ENCODE data around the gene KRT85.

Gene KRT85

DNA sequence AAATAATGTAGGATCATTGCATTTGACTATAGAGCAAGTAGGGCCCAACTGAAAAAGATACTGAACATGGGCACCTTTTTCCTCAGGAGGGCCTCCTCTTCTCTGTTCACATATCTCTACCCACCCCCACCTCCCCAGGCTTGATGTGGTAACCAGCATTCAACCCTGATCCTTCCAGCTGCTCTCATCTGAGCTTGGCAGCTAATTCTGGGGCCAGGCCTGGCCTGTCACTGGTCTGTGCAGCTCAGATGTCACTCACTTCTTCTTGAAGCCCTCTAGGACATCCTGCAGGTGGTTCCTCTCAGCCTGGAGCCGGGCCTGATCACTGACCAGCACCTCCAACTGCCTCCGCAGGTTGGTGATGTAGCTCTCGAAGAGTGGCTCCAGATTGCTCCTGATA is 16.1 kb upstream of the KRT85 start:
- H3K9ac ChIP-seq (ENCODE audit: low read length), result no peak overlapping the region
- no peaks in the 10 kb centered on the region for H3K36me3 ChIP-seq (ENCODE audit: control insufficient read depth in 1 of 2, insufficient read depth in 2 of 2, low read depth in 1 of 2, low read length in 2 of 2)
- H3K27ac ChIP-seq (ENCODE audit: low read length, poor library complexity, severe bottlenecking), result no peak overlapping the region
- no peak overlapping the region for H4K8ac ChIP-seq (ENCODE audit: low read length)
- no peak overlapping the region for H3K23ac ChIP-seq (ENCODE audit: low read length in 2 of 2)
- no peak overlapping the region for H2BK12ac ChIP-seq (ENCODE audit: low read length in 2 of 2)
- H2AK5ac ChIP-seq (ENCODE audit: low read length, severe bottlenecking), result no peak overlapping the region
- no peak for DNase-seq
- no peak overlapping the region for H3K14ac ChIP-seq (ENCODE audit: low read length in 2 of 2)
- no peaks in the 10 kb centered on the region for H3K9me3 ChIP-seq (ENCODE audit: control insufficient read depth, low read length)
- no peak overlapping the region for H3K18ac ChIP-seq (ENCODE audit: low read depth in 1 of 2, low read length in 2 of 2)
- H3K27me3 ChIP-seq (ENCODE audit: control insufficient read depth in 1 of 2, insufficient read depth in 1 of 2, low read length in 2 of 2), result peaks cover 68 to 80% of the 10 kb centered on the region in 2 experiments
- H3K4me3 ChIP-seq (ENCODE audit: insufficient read depth in 1 of 2, low read depth in 1 of 2, low read length in 2 of 2), result no peak overlapping the region
- H2BK15ac ChIP-seq (ENCODE audit: low read depth, poor library complexity, severe bottlenecking), result no peak overlapping the region
- no peak overlapping the region for H2AFZ ChIP-seq (ENCODE audit: low read depth, low read length)
- H3K4me1 ChIP-seq (ENCODE audit: control insufficient read depth, insufficient read depth, low read depth, low read length), result no peaks in the 10 kb centered on the region
- no peak overlapping the region for H3K4me2 ChIP-seq (ENCODE audit: low read length, poor library complexity, severe bottlenecking)
- no peak overlapping the region for H2BK5ac ChIP-seq (ENCODE audit: low read depth, low read length, poor library complexity, severe bottlenecking)
- H3K4ac ChIP-seq (ENCODE audit: low read depth in 1 of 2, low read length in 2 of 2), result no peak overlapping the region
- H3K79me1 ChIP-seq (replicated peaks; ENCODE audit: low read length, poor library complexity, severe bottlenecking), result no peaks in the 10 kb centered on the region
- WGBS, result 80% methylated on average over 3 of the region's 3 CpGs
- H4K91ac ChIP-seq (ENCODE audit: low read length), result no peak overlapping the region
- H2BK120ac ChIP-seq (ENCODE audit: low read depth, low read length), result no peak overlapping the region

DNA sequence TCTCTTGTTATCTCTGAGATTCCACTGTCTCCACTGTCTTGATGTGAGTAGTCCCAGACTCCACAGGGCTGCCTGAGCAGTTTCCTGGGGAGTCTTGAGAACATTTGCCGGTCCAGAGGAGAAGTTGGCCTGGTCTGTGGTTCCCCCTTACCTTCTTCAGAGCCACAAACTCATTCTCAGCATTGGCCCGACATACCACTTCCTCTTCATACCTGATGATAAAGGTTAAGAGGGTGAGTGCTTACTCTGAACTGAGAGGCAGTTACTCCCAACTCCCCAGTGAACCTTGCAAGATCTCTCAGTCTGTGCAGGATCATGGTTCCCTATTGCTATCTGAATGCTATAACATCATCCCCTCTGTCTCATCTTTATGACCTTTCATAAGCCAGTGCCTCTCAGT is 15.6 kb upstream of the KRT85 start:
- Histone ChIP-seq H3K14ac (ENCODE audit: low read length in 2 of 2) (no peak overlapping the region), H3K4ac (ENCODE audit: low read depth in 1 of 2, low read length in 2 of 2) (no peak overlapping the region), H3K9me3 (ENCODE audit: control insufficient read depth, low read length) (no peaks in the 10 kb centered on the region), H3K27ac (ENCODE audit: low read length, poor library complexity, severe bottlenecking) (no peak overlapping the region), H3K23ac (ENCODE audit: low read length in 2 of 2) (no peak overlapping the region), H2BK15ac (ENCODE audit: low read depth, poor library complexity, severe bottlenecking) (no peak overlapping the region), H2BK5ac (ENCODE audit: low read depth, low read length, poor library complexity, severe bottlenecking) (no peak overlapping the region), H3K9ac (ENCODE audit: low read length) (no peak overlapping the region), H4K8ac (ENCODE audit: low read length) (no peak overlapping the region), H2AFZ (ENCODE audit: low read depth, low read length) (no peak overlapping the region), H3K4me1 (ENCODE audit: control insufficient read depth, insufficient read depth, low read depth, low read length) (no peaks in the 10 kb centered on the region), H4K91ac (ENCODE audit: low read length) (no peak overlapping the region), H3K27me3 (ENCODE audit: control insufficient read depth in 1 of 2, insufficient read depth in 1 of 2, low read length in 2 of 2) (peaks cover 64 to 80% of the 10 kb centered on the region in 2 experiments), H3K4me3 (ENCODE audit: insufficient read depth in 1 of 2, low read depth in 1 of 2, low read length in 2 of 2) (no peak overlapping the region), H2AK5ac (ENCODE audit: low read length, severe bottlenecking) (no peak overlapping the region), H2BK12ac (ENCODE audit: low read length in 2 of 2) (no peak overlapping the region), H3K36me3 (ENCODE audit: control insufficient read depth in 1 of 2, insufficient read depth in 2 of 2, low read depth in 1 of 2, low read length in 2 of 2) (no peaks in the 10 kb centered on the region), H3K4me2 (ENCODE audit: low read length, poor library complexity, severe bottlenecking) (no peak overlapping the region), H2BK120ac (ENCODE audit: low read depth, low read length) (no peak overlapping the region), H3K79me1 (replicated peaks; ENCODE audit: low read length, poor library complexity, severe bottlenecking) (no peaks in the 10 kb centered on the region), H3K18ac (ENCODE audit: low read depth in 1 of 2, low read length in 2 of 2) (no peak overlapping the region)
- whole genome bisulfite sequencing, result 82% methylated on average over 2 of the region's 2 CpGs
- no peak for DNase-seq

DNA sequence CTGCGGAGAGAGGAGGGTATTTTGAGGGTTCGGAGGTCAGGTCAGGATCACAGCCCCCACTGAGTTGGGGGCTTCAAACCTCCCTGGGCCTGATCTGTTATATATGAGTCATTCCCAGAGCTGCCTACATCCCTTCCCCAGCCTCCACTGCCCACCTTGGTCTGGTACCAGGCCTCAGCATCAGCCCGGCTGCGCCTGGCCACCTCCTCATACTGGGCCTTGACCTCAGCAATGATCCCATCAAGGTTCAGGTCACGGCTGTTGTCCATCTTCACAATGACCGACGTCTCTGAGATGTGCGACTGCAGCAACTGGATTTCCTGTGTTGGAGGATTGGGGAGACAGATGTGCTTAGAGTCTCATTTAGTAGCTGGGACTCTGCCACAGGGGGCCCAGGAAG is 13.9 kb upstream of the KRT85 start:
- Histone ChIP-seq H3K36me3 (ENCODE audit: control insufficient read depth in 1 of 2, insufficient read depth in 2 of 2, low read depth in 1 of 2, low read length in 2 of 2) (no peaks in the 10 kb centered on the region), H3K79me1 (replicated peaks; ENCODE audit: low read length, poor library complexity, severe bottlenecking) (no peaks in the 10 kb centered on the region), H2AFZ (ENCODE audit: low read depth, low read length) (no peak overlapping the region), H3K4me1 (ENCODE audit: control insufficient read depth, insufficient read depth, low read depth, low read length) (peaks cover 1% of the 10 kb centered on the region), H3K18ac (ENCODE audit: low read depth in 1 of 2, low read length in 2 of 2) (no peak overlapping the region), H3K4me2 (ENCODE audit: low read length, poor library complexity, severe bottlenecking) (no peak overlapping the region), H4K91ac (ENCODE audit: low read length) (no peak overlapping the region), H4K8ac (ENCODE audit: low read length) (no peak overlapping the region), H3K9ac (ENCODE audit: low read length) (no peak overlapping the region), H2BK15ac (ENCODE audit: low read depth, poor library complexity, severe bottlenecking) (no peak overlapping the region), H2BK5ac (ENCODE audit: low read depth, low read length, poor library complexity, severe bottlenecking) (no peak overlapping the region), H2BK12ac (ENCODE audit: low read length in 2 of 2) (no peak overlapping the region), H3K27me3 (ENCODE audit: control insufficient read depth in 1 of 2, insufficient read depth in 1 of 2, low read length in 2 of 2) (peaks cover 72 to 81% of the 10 kb centered on the region in 2 experiments), H2BK120ac (ENCODE audit: low read depth, low read length) (no peak overlapping the region), H3K14ac (ENCODE audit: low read length in 2 of 2) (no peak overlapping the region), H2AK5ac (ENCODE audit: low read length, severe bottlenecking) (no peak overlapping the region), H3K4me3 (ENCODE audit: insufficient read depth in 1 of 2, low read depth in 1 of 2, low read length in 2 of 2) (no peak overlapping the region), H3K23ac (ENCODE audit: low read length in 2 of 2) (no peak overlapping the region), H3K9me3 (ENCODE audit: control insufficient read depth, low read length) (no peaks in the 10 kb centered on the region), H3K27ac (ENCODE audit: low read length, poor library complexity, severe bottlenecking) (no peak overlapping the region), H3K4ac (ENCODE audit: low read depth in 1 of 2, low read length in 2 of 2) (no peak overlapping the region)
- no peak for DNase-seq
- WGBS, result 85% methylated on average over 6 of the region's 8 CpGs

DNA sequence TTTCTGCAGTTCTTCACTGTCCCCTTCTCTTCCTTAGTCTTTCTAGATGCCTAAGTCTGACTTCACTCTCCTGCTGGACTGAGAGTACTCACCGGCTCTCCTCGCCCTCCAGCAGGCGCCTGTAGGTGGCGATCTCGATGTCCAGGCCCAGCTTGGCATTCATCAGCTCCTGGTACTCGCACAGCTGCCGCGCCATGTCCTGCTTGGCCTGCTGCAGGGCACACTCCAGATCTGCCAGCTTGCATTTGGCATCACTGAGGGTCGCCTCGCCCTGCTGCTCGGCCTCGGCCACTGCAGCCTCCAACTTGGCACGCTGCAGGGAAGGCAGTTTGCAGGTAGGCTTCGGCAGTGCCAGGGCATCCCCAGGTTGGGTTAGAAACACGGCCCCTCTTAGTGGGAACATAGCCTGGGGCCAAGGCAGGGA is 13.0 kb upstream of the KRT85 start:
- Histone ChIP-seq H2BK5ac (ENCODE audit: low read depth, low read length, poor library complexity, severe bottlenecking) (no peak overlapping the region), H2BK12ac (ENCODE audit: low read length in 2 of 2) (no peak overlapping the region), H3K4me2 (ENCODE audit: low read length, poor library complexity, severe bottlenecking) (no peak overlapping the region), H3K79me1 (replicated peaks; ENCODE audit: low read length, poor library complexity, severe bottlenecking) (no peaks in the 10 kb centered on the region), H3K27ac (ENCODE audit: low read length, poor library complexity, severe bottlenecking) (no peak overlapping the region), H2BK120ac (ENCODE audit: low read depth, low read length) (no peak overlapping the region), H2AK5ac (ENCODE audit: low read length, severe bottlenecking) (no peak overlapping the region), H3K4ac (ENCODE audit: low read depth in 1 of 2, low read length in 2 of 2) (no peak overlapping the region), H4K8ac (ENCODE audit: low read length) (no peak overlapping the region), H2BK15ac (ENCODE audit: low read depth, poor library complexity, severe bottlenecking) (no peak overlapping the region), H4K91ac (ENCODE audit: low read length) (no peak overlapping the region), H3K23ac (ENCODE audit: low read length in 2 of 2) (no peak overlapping the region), H3K27me3 (ENCODE audit: control insufficient read depth in 1 of 2, insufficient read depth in 1 of 2, low read length in 2 of 2) (peaks cover 77 to 80% of the 10 kb centered on the region in 2 experiments), H3K9me3 (ENCODE audit: control insufficient read depth, low read length) (no peaks in the 10 kb centered on the region), H3K18ac (ENCODE audit: low read depth in 1 of 2, low read length in 2 of 2) (no peak overlapping the region), H3K14ac (ENCODE audit: low read length in 2 of 2) (peak overlapping the region in 1 of 2 experiments; percentile 71), H3K9ac (ENCODE audit: low read length) (no peak overlapping the region), H2AFZ (ENCODE audit: low read depth, low read length) (no peak overlapping the region), H3K36me3 (ENCODE audit: control insufficient read depth in 1 of 2, insufficient read depth in 2 of 2, low read depth in 1 of 2, low read length in 2 of 2) (no peaks in the 10 kb centered on the region), H3K4me3 (ENCODE audit: insufficient read depth in 1 of 2, low read depth in 1 of 2, low read length in 2 of 2) (peak overlapping the region in 1 of 2 experiments; percentile 20), H3K4me1 (ENCODE audit: control insufficient read depth, insufficient read depth, low read depth, low read length) (peaks cover 1% of the 10 kb centered on the region)
- DNase-seq, result peak; percentile 16
- 52% methylated on average over 15 of the region's 15 CpGs for WGBS
